KOPT-K1 (cell line): ENCODE data around the gene CELF1.
"Not testable (repeated sequence)": the region's sequence is repeated elsewhere in the genome, so short reads cannot be mapped to it uniquely, and the experiment has no call there.

ENCODE experiments used
- H3K27ac ChIP-seq: fragments of 200-600 bp; sonication (generic); 2 replicates; pipeline ENCODE4 v1.5.1; 2016; ENCODE audit warnings: antibody characterized with exemption, mild to moderate bottlenecking, low read depth, low read length; ENCODE audit not compliant: poor library complexity, severe bottlenecking
- H3K36me3 ChIP-seq: fragments of 200-600 bp; sonication (generic); 2 replicates; pipeline ENCODE4 v1.5.1; 2017; ENCODE audit warnings: antibody characterized with exemption, mild to moderate bottlenecking, low read length, moderate library complexity; ENCODE audit not compliant: insufficient read depth
- H3K9me3 ChIP-seq: fragments of 200-600 bp; sonication (generic); 2 replicates; pipeline ENCODE4 v1.5.1; 2017; ENCODE audit warnings: antibody characterized with exemption, low read length, mild to moderate bottlenecking; ENCODE audit not compliant: insufficient read depth, poor library complexity, severe bottlenecking

CELF1 gene

GRCh38 chr11:47477753-47478152 is 75.2 kb downstream of the CELF1 start:
- no peaks in the 10 kb centered on the region for H3K9me3 ChIP-seq
- H3K36me3 ChIP-seq, result peaks cover 100% of the 10 kb centered on the region
- H3K27ac ChIP-seq, result no peak overlapping the region

GRCh38 chr11:47477323-47477722 is 75.6 kb downstream of the CELF1 start:
- Histone ChIP-seq H3K27ac (no peak overlapping the region), H3K36me3 (peaks cover 100% of the 10 kb centered on the region)

GRCh38 chr11:47470671-47471070 is 82.3 kb downstream of the CELF1 start:
- peaks cover 100% of the 10 kb centered on the region for H3K36me3 ChIP-seq
- H3K9me3 ChIP-seq, result no peaks in the 10 kb centered on the region

More at GRCh38 chr11:47477323-47477722, 75.6 kb downstream of the CELF1 start:
- H3K9me3 ChIP-seq, result no peaks in the 10 kb centered on the region

GRCh38 chr11:47469361-47470179 is 83.4 kb downstream of the CELF1 start:
- Histone ChIP-seq H3K9me3 (no peaks in the 10 kb centered on the region), H3K36me3 (peaks cover 100% of the 10 kb centered on the region), H3K27ac (no peak overlapping the region)

More at GRCh38 chr11:47470671-47471070, 82.3 kb downstream of the CELF1 start:
- no peak overlapping the region for H3K27ac ChIP-seq

GRCh38 chr11:47468598-47469214 is 84.2 kb downstream of the CELF1 start:
- peaks cover 100% of the 10 kb centered on the region for H3K36me3 ChIP-seq
- no peaks in the 10 kb centered on the region for H3K9me3 ChIP-seq
- H3K27ac ChIP-seq, result no peak overlapping the region

- no peak overlapping the region for H3K27ac ChIP-seq
- no peaks in the 10 kb centered on the region for H3K9me3 ChIP-seq
- H3K36me3 ChIP-seq, result peaks cover 95% of the 10 kb centered on the region
Measured at GRCh38 chr11:47467357-47467756, 85.6 kb downstream of the CELF1 start.

GRCh38 chr11:47466701-47467250 is 86.2 kb downstream of the CELF1 start:
- Histone ChIP-seq H3K36me3 (peaks cover 95% of the 10 kb centered on the region), H3K9me3 (no peaks in the 10 kb centered on the region), H3K27ac (no peak overlapping the region)

- peaks cover 95% of the 10 kb centered on the region for H3K36me3 ChIP-seq
- no peaks in the 10 kb centered on the region for H3K9me3 ChIP-seq
- H3K27ac ChIP-seq, result no peak overlapping the region
Measured at GRCh38 chr11:47466201-47466600, 86.7 kb downstream of the CELF1 start.

GRCh38 chr11:47464483-47464882 is 88.4 kb downstream of the CELF1 start:
- H3K27ac ChIP-seq, result no peak overlapping the region

GRCh38 chr11:47461876-47462275 is 91.1 kb downstream of the CELF1 start:
- H3K27ac ChIP-seq, result no peak overlapping the region
- H3K36me3 ChIP-seq, result peaks cover 81% of the 10 kb centered on the region
- no peaks in the 10 kb centered on the region for H3K9me3 ChIP-seq

More at GRCh38 chr11:47464483-47464882, 88.4 kb downstream of the CELF1 start:
- H3K9me3 ChIP-seq, result no peaks in the 10 kb centered on the region
- peaks cover 95% of the 10 kb centered on the region for H3K36me3 ChIP-seq

- Histone ChIP-seq H3K27ac (no peak overlapping the region), H3K9me3 (no peaks in the 10 kb centered on the region), H3K36me3 (peaks cover 69% of the 10 kb centered on the region)
Measured at GRCh38 chr11:47460571-47461235, 92.2 kb downstream of the CELF1 start.

- not testable (repeated sequence) for H3K36me3 ChIP-seq, H3K27ac ChIP-seq, H3K9me3 ChIP-seq
Measured at GRCh38 chr11:47454258-47454671, 98.7 kb downstream of the CELF1 start.

GRCh38 chr11:47453365-47453764 is 99.6 kb downstream of the CELF1 start:
- no peaks in the 10 kb centered on the region for H3K9me3 ChIP-seq
- H3K27ac ChIP-seq, result no peak overlapping the region
- H3K36me3 ChIP-seq, result 0 out of 2 replicates have a peak, but pooled peaks cover under 1% of the 10 kb centered on the region

- Histone ChIP-seq H3K9me3 (no peaks in the 10 kb centered on the region), H3K27ac (no peak overlapping the region), H3K36me3 (no peaks in the 10 kb centered on the region)
Measured at GRCh38 chr11:47451990-47452389, 100.9 kb downstream of the CELF1 start.

- Histone ChIP-seq H3K27ac (no peak overlapping the region), H3K9me3 (no peaks in the 10 kb centered on the region), H3K36me3 (no peaks in the 10 kb centered on the region)
Measured at GRCh38 chr11:47451436-47451835, 101.5 kb downstream of the CELF1 start.
